ENCODE measurements around the gene MAPT. TPM values are rescaled to one million over a fixed set of nuclear protein-coding genes. Genes with fewer than 3 reads are reported as not detected.

The MAPT gene
- total and polyA plus RNA-seq, 2 experiments from 2014 or later: 0.37 to 0.71 TPM

DNA sequence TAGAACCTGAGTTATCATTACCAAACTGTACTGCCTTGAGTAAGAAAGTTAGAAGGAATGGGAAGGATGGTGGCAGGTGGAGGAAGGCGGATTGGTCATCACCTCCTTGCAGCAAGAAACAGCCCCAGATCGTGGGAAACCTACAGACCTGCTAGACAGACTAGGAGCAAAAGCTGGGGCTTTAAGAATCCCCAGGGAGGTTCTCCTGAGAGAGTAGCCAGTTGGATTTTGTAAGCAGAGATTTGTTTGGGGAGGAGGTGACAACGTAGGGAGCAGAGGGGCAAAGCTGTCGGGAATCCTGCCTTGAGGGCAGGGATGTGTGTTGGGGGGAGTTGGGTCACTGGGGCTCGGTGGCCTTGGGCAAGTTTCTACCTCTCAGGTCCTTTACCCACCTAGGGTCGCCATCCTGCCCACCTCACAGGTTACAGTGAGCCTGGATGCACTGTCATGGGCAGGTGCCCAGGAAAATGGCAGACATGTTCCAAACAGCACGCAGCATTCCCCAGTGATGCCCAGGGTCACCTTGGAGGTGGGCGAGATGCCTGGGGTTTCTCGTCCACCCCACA is 55.5 kb downstream of the MAPT start:
- Histone ChIP-seq H4K20me1 (ENCODE audit: insufficient read depth, poor library complexity, severe bottlenecking) (no peaks in the 10 kb centered on the region), H2AFZ (no peak overlapping the region)
- TF ChIP-seq EZH2phosphoT487 (IDR thresholded peaks at IDR 0.05; ENCODE audit: low read depth, severe bottlenecking, unreplicated experiment) (no peak), EZH2 (IDR thresholded peaks at IDR 0.05; ENCODE audit: borderline replicate concordance) (no peak)
- TF ChIP-seq, protein P1, sequence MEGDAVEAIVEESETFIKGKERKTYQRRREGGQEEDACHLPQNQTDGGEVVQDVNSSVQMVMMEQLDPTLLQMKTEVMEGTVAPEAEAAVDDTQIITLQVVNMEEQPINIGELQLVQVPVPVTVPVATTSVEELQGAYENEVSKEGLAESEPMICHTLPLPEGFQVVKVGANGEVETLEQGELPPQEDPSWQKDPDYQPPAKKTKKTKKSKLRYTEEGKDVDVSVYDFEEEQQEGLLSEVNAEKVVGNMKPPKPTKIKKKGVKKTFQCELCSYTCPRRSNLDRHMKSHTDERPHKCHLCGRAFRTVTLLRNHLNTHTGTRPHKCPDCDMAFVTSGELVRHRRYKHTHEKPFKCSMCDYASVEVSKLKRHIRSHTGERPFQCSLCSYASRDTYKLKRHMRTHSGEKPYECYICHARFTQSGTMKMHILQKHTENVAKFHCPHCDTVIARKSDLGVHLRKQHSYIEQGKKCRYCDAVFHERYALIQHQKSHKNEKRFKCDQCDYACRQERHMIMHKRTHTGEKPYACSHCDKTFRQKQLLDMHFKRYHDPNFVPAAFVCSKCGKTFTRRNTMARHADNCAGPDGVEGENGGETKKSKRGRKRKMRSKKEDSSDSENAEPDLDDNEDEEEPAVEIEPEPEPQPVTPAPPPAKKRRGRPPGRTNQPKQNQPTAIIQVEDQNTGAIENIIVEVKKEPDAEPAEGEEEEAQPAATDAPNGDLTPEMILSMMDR (IDR thresholded peaks at IDR 0.05; ENCODE audit: poor library complexity): no peak

DNA sequence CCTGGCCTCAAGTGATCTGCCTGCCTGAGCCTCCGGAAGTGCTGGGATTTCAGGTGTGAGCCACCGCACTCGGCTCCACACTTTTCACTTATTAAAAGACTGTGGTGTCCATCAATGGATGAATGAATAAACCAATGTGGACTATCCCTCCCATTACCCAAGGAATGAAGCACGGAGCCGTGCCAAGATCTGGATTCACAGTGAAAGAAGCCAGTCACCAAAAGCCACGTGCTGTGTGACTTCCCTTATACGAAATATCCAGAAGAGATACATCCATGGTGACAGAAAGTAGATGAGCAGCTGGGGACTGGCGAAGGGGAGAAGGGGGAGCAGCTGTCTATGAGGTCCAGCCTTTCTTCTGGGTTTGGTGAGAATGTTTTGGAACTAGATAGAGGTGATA is 56.5 kb downstream of the MAPT start:
- no peaks in the 10 kb centered on the region for H3K4me1 ChIP-seq (ENCODE audit: insufficient read depth)
- peaks cover 31% of the 10 kb centered on the region for H3K27me3 ChIP-seq
- no peak overlapping the region for H3K27ac ChIP-seq
- no peak overlapping the region for H2AFZ ChIP-seq
- no peaks in the 10 kb centered on the region for H3K36me3 ChIP-seq (replicated peaks; ENCODE audit: insufficient read depth, low read depth)
- H3K4me2 ChIP-seq: no peak overlapping the region
- no peaks in the 10 kb centered on the region for H3K9me3 ChIP-seq (ENCODE audit: low read depth)
- 92% methylated on average over 8 of the region's 8 CpGs for WGBS (ENCODE audit: low lambda C conversion rate, missing lambda C conversion rate)
- no peak for TF ChIP-seq EZH2 (IDR thresholded peaks at IDR 0.05; ENCODE audit: borderline replicate concordance)
- no peak for TF ChIP-seq EZH2phosphoT487 (IDR thresholded peaks at IDR 0.05; ENCODE audit: low read depth, severe bottlenecking, unreplicated experiment)
- TF ChIP-seq, protein P1 (IDR thresholded peaks at IDR 0.05; ENCODE audit: poor library complexity): no peak
- H4K20me1 ChIP-seq (ENCODE audit: insufficient read depth, poor library complexity, severe bottlenecking): no peaks in the 10 kb centered on the region
- H3K79me2 ChIP-seq: no peaks in the 10 kb centered on the region
- H3K9me2 ChIP-seq (replicated peaks; ENCODE audit: insufficient read depth): no peaks in the 10 kb centered on the region
- DNase-seq (ENCODE audit: low spot score): no peak
- H3K4me3 ChIP-seq: no peak overlapping the region

More for the DNA sequence above, 55.5 kb downstream of the MAPT start:
- no peak for DNase-seq (ENCODE audit: low spot score)
- Histone ChIP-seq H3K27ac (no peak overlapping the region), H3K36me3 (replicated peaks; ENCODE audit: insufficient read depth, low read depth) (no peaks in the 10 kb centered on the region), H3K9me2 (replicated peaks; ENCODE audit: insufficient read depth) (no peaks in the 10 kb centered on the region), H3K9me3 (ENCODE audit: low read depth) (no peaks in the 10 kb centered on the region), H3K4me1 (ENCODE audit: insufficient read depth) (no peaks in the 10 kb centered on the region), H3K4me3 (no peak overlapping the region), H3K4me2 (no peak overlapping the region), H3K79me2 (no peaks in the 10 kb centered on the region), H3K27me3 (peaks cover 31% of the 10 kb centered on the region)
- WGBS (ENCODE audit: low lambda C conversion rate, missing lambda C conversion rate): 77% methylated on average over 9 of the region's 9 CpGs

DNA sequence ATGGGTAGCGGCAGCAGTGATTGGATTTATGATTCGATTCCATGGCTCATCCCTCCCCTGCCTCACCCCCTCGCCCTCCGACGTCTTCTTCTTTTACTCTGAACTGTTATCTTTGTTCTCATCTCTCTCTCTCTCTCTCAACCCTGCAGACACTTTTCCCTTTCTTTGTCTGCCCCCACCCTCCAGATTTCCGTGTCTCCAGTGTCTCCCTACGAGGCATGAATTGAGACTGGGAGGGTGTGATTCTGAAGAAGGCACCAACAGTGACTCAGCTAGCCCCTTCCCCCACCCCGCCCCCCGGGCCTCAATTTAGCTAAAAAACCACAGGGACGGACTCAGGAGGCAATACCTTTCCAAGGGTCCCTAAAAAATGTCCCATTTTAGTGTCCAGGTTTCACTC is 57.0 kb downstream of the MAPT start:
- H3K9me2 ChIP-seq (replicated peaks; ENCODE audit: insufficient read depth): no peaks in the 10 kb centered on the region
- H3K27me3 ChIP-seq: peaks cover 31% of the 10 kb centered on the region
- H3K4me1 ChIP-seq (ENCODE audit: insufficient read depth): no peaks in the 10 kb centered on the region
- H3K79me2 ChIP-seq: no peaks in the 10 kb centered on the region
- H3K4me2 ChIP-seq: no peak overlapping the region
- no peaks in the 10 kb centered on the region for H3K36me3 ChIP-seq (replicated peaks; ENCODE audit: insufficient read depth, low read depth)
- no peak overlapping the region for H3K27ac ChIP-seq
- no peak for DNase-seq (ENCODE audit: low spot score)
- no peaks in the 10 kb centered on the region for H3K9me3 ChIP-seq (ENCODE audit: low read depth)
- WGBS (ENCODE audit: low lambda C conversion rate, missing lambda C conversion rate): 60% methylated on average over 10 of the region's 10 CpGs
- no peaks in the 10 kb centered on the region for H4K20me1 ChIP-seq (ENCODE audit: insufficient read depth, poor library complexity, severe bottlenecking)
- no peak for TF ChIP-seq EZH2 (IDR thresholded peaks at IDR 0.05; ENCODE audit: borderline replicate concordance)
- no peak for TF ChIP-seq EZH2phosphoT487 (IDR thresholded peaks at IDR 0.05; ENCODE audit: low read depth, severe bottlenecking, unreplicated experiment)
- TF ChIP-seq, protein P1 (IDR thresholded peaks at IDR 0.05; ENCODE audit: poor library complexity): no peak
- H3K4me3 ChIP-seq: no peak overlapping the region
- H2AFZ ChIP-seq: no peak overlapping the region
